Keratinocyte (primary cell): ENCODE results near the gene CHMP2A. TPM values are rescaled to one million over a fixed set of nuclear protein-coding genes. Genes with fewer than 3 reads are reported as not detected.

Experiments used
- DNase-seq: peaks from one replicate; pipeline ENCODE4 v3.0.0-alpha.2; 2011; ENCODE audit warnings: low read depth, missing footprints, low spot score
- FAIRE-seq: peaks from 2 replicates; lab custom pipeline; 2011; peaks lifted over from hg19 to GRCh38; lab: Jason Lieb, UNC
- H2AFZ ChIP-seq: 2 replicates; pipeline ENCODE4 v1.6.0; 2012; ENCODE audit warnings: low read length, control low read depth, inconsistent platforms; ENCODE audit not compliant: control insufficient read depth
- H3K27ac ChIP-seq: 2 replicates; pipeline ENCODE4 v1.5.1; 2011; ENCODE audit warnings: low read length; ENCODE audit not compliant: control insufficient read depth, insufficient read depth
- H3K27me3 ChIP-seq: 3 replicates; pipeline ENCODE4 v1.6.0; 2011; ENCODE audit warnings: low read length; ENCODE audit not compliant: control insufficient read depth, insufficient read depth; ENCODE audit errors: extremely low read depth
- H3K36me3 ChIP-seq, 2 experiments: 2 replicates in 1 of 2; 3 replicates in 1 of 2; pipeline ENCODE4 v1.5.1; 2011; ENCODE audit warnings: low read length in 2 of 2, mild to moderate bottlenecking in 1 of 2; ENCODE audit not compliant: control insufficient read depth in 2 of 2, insufficient read depth in 2 of 2; ENCODE audit errors: extremely low read depth in 1 of 2
- H3K4me1 ChIP-seq: 3 replicates; pipeline ENCODE4 v1.5.1; 2011; ENCODE audit warnings: low read length; ENCODE audit not compliant: control insufficient read depth, insufficient read depth; ENCODE audit errors: extremely low read depth
- H3K4me2 ChIP-seq: 3 replicates; pipeline ENCODE4 v1.6.0; 2011; ENCODE audit warnings: low read depth, low read length; ENCODE audit not compliant: control insufficient read depth, insufficient read depth; ENCODE audit errors: extremely low read depth
- H3K4me3 ChIP-seq, 3 experiments: fragments of 200-600 bp in 1 of 3; sonication (generic) in 1 of 3; 2 replicates in 2 of 3; 3 replicates in 1 of 3; pipeline ENCODE4 v1.5.1; 2011 to 2016; ENCODE audit warnings: low read length in 3 of 3, mild to moderate bottlenecking in 3 of 3, control low read depth in 2 of 3, inconsistent platforms in 1 of 3, low read depth in 1 of 3, mixed read lengths in 1 of 3, mixed run types in 1 of 3, moderate library complexity in 1 of 3; ENCODE audit not compliant: control insufficient read depth in 2 of 3, insufficient read depth in 2 of 3; ENCODE audit errors: extremely low read depth in 1 of 3
- H3K79me2 ChIP-seq: 2 replicates; pipeline ENCODE4 v1.6.0; 2012; ENCODE audit warnings: low read length; ENCODE audit not compliant: control insufficient read depth, insufficient read depth
- H3K9ac ChIP-seq: 3 replicates; pipeline ENCODE4 v1.6.0; 2011; ENCODE audit warnings: low read length; ENCODE audit not compliant: control insufficient read depth, insufficient read depth; ENCODE audit errors: extremely low read depth
- H3K9me1 ChIP-seq: 3 replicates; pipeline ENCODE4 v1.6.0; 2011; ENCODE audit warnings: low read length; ENCODE audit not compliant: control insufficient read depth, insufficient read depth; ENCODE audit errors: extremely low read depth
- H3K9me3 ChIP-seq: 2 replicates; pipeline ENCODE4 v1.5.1; 2012; ENCODE audit warnings: low read depth, low read length; ENCODE audit not compliant: control insufficient read depth
- H4K20me1 ChIP-seq: 3 replicates; pipeline ENCODE4 v1.6.0; 2011; ENCODE audit warnings: low read length; ENCODE audit not compliant: control insufficient read depth, insufficient read depth; ENCODE audit errors: extremely low read depth
- EZH2 ChIP-seq: IDR thresholded peaks from one replicate; pipeline ENCODE4 v1.6.1; 2012; ENCODE audit warnings: inconsistent platforms, mild to moderate bottlenecking, low read length, moderate library complexity
- dilution Hi-C: fragments of 300-500 bp; cut with MboI; formaldehyde crosslinking; loops from one replicate; pipeline ENCODE4 v1.7.0; 2020; ENCODE audit warnings: low sequenced_read_pairs; ENCODE audit not compliant: extremely low pct_ligation_motif_present
- polyA plus RNA-seq, 5 experiments: library from polyadenylated mRNA; depleted of rRNA in 3 of 5; stranded (reverse) in 3 of 5; stranded (forward) in 1 of 5; unstranded in 1 of 5; fragments of >200 nt; gene quantifications; 1 replicate in 1 of 5; 2 replicates in 3 of 5; 3 replicates in 1 of 5; pipeline versions ENCODE4 v1.2.1 to v1.2.3, GENCODE V29; 2011 to 2012; ENCODE audit warnings: missing spikeins in 2 of 5, low read depth in 1 of 5, low replicate concordance in 1 of 5
- TF ChIP-seq, protein P1 (sequence below), 3 experiments: IDR thresholded peaks in 1 of 3; conservative IDR thresholded peaks in 1 of 3; optimal IDR thresholded peaks in 1 of 3; 2 replicates in 2 of 3; 3 replicates in 1 of 3; pipeline versions ENCODE3 to v1.5.1; 2011; ENCODE audit warnings: low read length in 3 of 3, mild to moderate bottlenecking in 3 of 3, moderate library complexity in 2 of 3, control low read depth in 1 of 3, inconsistent platforms in 1 of 3; ENCODE audit not compliant: insufficient read depth in 2 of 3; ENCODE audit errors: extremely low read depth in 1 of 3

CHMP2A gene
- polyA plus RNA-seq, 1 donor (not counting 4 experiments of a cell fraction or from before 2014, with no cell fraction given), result 115 TPM

DNA sequence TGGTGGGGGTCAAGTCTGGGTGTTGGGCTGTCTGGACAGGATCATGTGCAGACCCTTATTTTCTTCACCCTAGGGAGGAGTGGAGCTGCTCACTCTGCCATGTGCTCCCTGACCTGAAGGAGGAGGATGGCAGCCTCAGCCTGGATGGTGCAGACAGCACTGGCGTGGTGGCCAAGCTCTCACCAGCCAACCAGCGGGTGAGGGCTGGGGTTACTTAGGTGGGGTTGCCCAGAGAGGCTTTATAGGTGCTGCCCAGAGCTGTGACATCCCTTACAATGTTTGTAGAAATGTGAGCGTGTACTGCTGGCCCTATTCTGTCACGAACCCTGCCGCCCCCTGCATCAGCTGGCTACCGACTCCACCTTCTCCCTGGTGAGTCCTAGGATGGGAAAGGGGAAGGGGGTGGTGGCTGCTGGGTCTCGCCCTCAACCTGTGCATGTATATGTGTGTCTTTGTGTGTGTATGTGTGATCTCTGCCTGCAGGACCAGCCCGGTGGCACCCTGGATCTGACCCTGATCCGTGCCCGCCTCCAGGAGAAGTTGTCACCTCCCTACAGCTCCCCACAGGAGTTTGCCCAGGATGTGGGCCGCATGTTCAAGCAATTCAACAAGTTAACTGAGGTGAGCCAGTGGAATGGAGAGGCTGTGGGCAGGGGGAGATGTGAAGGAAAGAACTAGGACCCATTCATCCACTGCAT, 5.1 kb downstream of the CHMP2A start:
- DNase-seq, result no peak
- Histone ChIP-seq H3K9ac (no peak overlapping the region), H3K27ac (no peak overlapping the region), H3K4me3 (no peak overlapping the region), H4K20me1 (peaks cover 51% of the 10 kb centered on the region), H3K4me2 (no peak overlapping the region), H2AFZ (no peak overlapping the region), H3K9me1 (peaks cover 9% of the 10 kb centered on the region), H3K4me1 (peaks cover 21% of the 10 kb centered on the region), H3K9me3 (no peaks in the 10 kb centered on the region), H3K36me3 (peaks cover 51 to 64% of the 10 kb centered on the region in 2 experiments), H3K79me2 (peaks cover 73% of the 10 kb centered on the region), H3K27me3 (no peaks in the 10 kb centered on the region)
- dilution Hi-C loops, result no loop called here
- FAIRE-seq, result no peak
- no peak for TF ChIP-seq EZH2
- TF ChIP-seq, protein P1, sequence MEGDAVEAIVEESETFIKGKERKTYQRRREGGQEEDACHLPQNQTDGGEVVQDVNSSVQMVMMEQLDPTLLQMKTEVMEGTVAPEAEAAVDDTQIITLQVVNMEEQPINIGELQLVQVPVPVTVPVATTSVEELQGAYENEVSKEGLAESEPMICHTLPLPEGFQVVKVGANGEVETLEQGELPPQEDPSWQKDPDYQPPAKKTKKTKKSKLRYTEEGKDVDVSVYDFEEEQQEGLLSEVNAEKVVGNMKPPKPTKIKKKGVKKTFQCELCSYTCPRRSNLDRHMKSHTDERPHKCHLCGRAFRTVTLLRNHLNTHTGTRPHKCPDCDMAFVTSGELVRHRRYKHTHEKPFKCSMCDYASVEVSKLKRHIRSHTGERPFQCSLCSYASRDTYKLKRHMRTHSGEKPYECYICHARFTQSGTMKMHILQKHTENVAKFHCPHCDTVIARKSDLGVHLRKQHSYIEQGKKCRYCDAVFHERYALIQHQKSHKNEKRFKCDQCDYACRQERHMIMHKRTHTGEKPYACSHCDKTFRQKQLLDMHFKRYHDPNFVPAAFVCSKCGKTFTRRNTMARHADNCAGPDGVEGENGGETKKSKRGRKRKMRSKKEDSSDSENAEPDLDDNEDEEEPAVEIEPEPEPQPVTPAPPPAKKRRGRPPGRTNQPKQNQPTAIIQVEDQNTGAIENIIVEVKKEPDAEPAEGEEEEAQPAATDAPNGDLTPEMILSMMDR (optimal IDR thresholded peaks at IDR 0.05 in 1 of 3, IDR thresholded peaks at IDR 0.05 in 1 of 3, conservative IDR thresholded peaks at IDR 0.05 in 1 of 3; ENCODE audit: extremely low read depth in 1 of 3, insufficient read depth in 2 of 3, low read length in 3 of 3), result no peak

DNA sequence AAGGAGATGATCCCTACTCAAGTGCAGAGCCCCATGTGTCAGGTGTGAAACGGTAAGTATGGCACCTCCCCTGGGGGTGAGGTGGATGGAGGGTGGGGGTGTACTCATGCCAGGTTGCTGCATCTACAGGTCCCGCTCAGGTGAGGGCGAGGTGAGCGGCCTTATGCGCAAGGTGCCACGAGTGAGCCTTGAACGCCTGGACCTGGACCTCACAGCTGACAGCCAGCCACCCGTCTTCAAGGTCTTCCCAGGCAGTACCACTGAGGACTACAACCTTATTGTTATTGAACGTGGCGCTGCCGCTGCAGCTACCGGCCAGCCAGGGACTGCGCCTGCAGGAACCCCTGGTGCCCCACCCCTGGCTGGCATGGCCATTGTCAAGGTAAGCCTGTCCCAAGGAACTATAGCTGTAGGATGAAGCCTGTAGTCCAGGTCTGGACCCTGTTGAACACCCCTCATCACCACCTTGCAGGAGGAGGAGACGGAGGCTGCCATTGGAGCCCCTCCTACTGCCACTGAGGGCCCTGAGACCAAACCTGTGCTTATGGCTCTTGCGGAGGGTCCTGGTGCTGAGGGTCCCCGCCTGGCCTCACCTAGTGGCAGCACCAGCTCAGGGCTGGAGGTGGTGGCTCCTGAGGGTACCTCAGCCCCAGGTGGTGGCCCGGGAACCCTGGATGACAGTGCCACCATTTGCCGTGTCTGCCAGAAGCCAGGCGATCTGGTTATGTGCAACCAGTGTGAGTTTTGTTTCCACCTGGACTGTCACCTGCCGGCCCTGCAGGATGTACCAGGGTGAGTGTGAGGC, 5.8 kb downstream of the CHMP2A start:
- H3K4me1 ChIP-seq, result peaks cover 18% of the 10 kb centered on the region
- DNase-seq (no peak), FAIRE-seq (no peak)
- no peaks in the 10 kb centered on the region for H3K9me3 ChIP-seq
- no peak overlapping the region for H3K4me3 ChIP-seq
- no peak overlapping the region for H3K4me2 ChIP-seq
- H3K9ac ChIP-seq, result no peak overlapping the region
- H3K27me3 ChIP-seq, result no peaks in the 10 kb centered on the region
- H3K27ac ChIP-seq, result no peak overlapping the region
- no peak overlapping the region for H2AFZ ChIP-seq
- no peak for TF ChIP-seq EZH2
- TF ChIP-seq, protein P1 (optimal IDR thresholded peaks at IDR 0.05 in 1 of 3, IDR thresholded peaks at IDR 0.05 in 1 of 3, conservative IDR thresholded peaks at IDR 0.05 in 1 of 3; ENCODE audit: extremely low read depth in 1 of 3, insufficient read depth in 2 of 3, low read length in 3 of 3), result no peak
- peaks cover 51% of the 10 kb centered on the region for H4K20me1 ChIP-seq
- peaks cover 9% of the 10 kb centered on the region for H3K9me1 ChIP-seq
- dilution Hi-C loops, result no loop called here
- peaks cover 51 to 64% of the 10 kb centered on the region in 2 experiments for H3K36me3 ChIP-seq
- peaks cover 69% of the 10 kb centered on the region for H3K79me2 ChIP-seq
